Right atrium auricular region (tissue), 2 donors: ENCODE results near the gene INO80E. TPM values are rescaled to one million over a fixed set of nuclear protein-coding genes. Genes with fewer than 3 reads are reported as not detected.

ENCODE experiments used
- DNase-seq: peaks from one replicate; pipeline ENCODE4 v3.0.0-alpha.2; 2019; ENCODE audit warnings: low spot score
- H3K27ac ChIP-seq, 2 donors: fragments of 200-600 bp; sonication (generic); 1 replicate in 1 of 2; 2 replicates in 1 of 2; pipeline ENCODE4 v1.5.1; 2016 to 2019
- H3K27me3 ChIP-seq, 2 donors: fragments of 200-600 bp; sonication (generic); one replicate each; pipeline versions ENCODE4 v1.5.1 to v1.6.0; 2017 to 2019
- H3K36me3 ChIP-seq: fragments of 200-600 bp; sonication (generic); one replicate; pipeline ENCODE4 v1.5.1; 2016
- H3K4me1 ChIP-seq, 2 donors: fragments of 200-600 bp; sonication (generic); one replicate each; pipeline versions ENCODE4 v1.5.1 to v1.6.0; 2017 to 2019
- H3K4me3 ChIP-seq, 2 donors: fragments of 200-600 bp; sonication (generic); 1 replicate in 1 of 2; 2 replicates in 1 of 2; pipeline ENCODE4 v1.5.1; 2017 to 2019; ENCODE audit warnings: mild to moderate bottlenecking in 1 of 2, moderate library complexity in 1 of 2
- H3K9me3 ChIP-seq, 2 donors: fragments of 200-600 bp; sonication (generic); one replicate each; pipeline ENCODE4 v1.5.1; 2019
- CTCF ChIP-seq, 2 donors: fragments of 200-600 bp; sonication (generic); IDR thresholded peaks; one replicate each; pipeline ENCODE4 v1.5.1; 2019; ENCODE audit warnings: antibody characterized with exemption in 2 of 2
- total RNA-seq, 2 donors: library from RNA; depleted of rRNA; stranded (reverse); fragments of >200 nt; gene quantifications; one replicate each; pipeline ENCODE4 v1.1.0, GENCODE V29; 2016

INO80E gene
- 100 to 1,000 TPM in 1 of 2 donors, 10 to 100 TPM in 1; 33.4 to 117 TPM for total RNA-seq

- peaks cover 0 to 24% of the 10 kb centered on the region in 2 donors for H3K4me1 ChIP-seq
Measured at GRCh38 chr16:29995911-29996765, at the start of gene INO80E. INO80E (plus strand) TSS chr16:29996241; CDS start chr16:29996311, 70 bp downstream.

GRCh38 chr16:29947897-29948296 is 48.1 kb upstream of the INO80E start:
- H3K27ac ChIP-seq, result no peak overlapping the region
- no peak for DNase-seq
- no peaks in the 10 kb centered on the region for H3K9me3 ChIP-seq
- no peak for TF ChIP-seq CTCF (IDR thresholded peaks at IDR 0.05)
- no peaks in the 10 kb centered on the region for H3K36me3 ChIP-seq
- H3K4me3 ChIP-seq, result no peak overlapping the region
- no peaks in the 10 kb centered on the region for H3K27me3 ChIP-seq
- peaks cover 0 to 14% of the 10 kb centered on the region in 2 donors for H3K4me1 ChIP-seq

More at GRCh38 chr16:29995911-29996765, at the start of gene INO80E:
- Histone ChIP-seq H3K27ac (peak within 1 kb of the TSS; percentile 91 to 93), H3K4me3 (peak within 1 kb of the TSS; percentile 58 to 76), H3K36me3 (peaks cover 23% of the 10 kb centered on the region), H3K9me3 (no peaks in the 10 kb centered on the region), H3K27me3 (no peaks in the 10 kb centered on the region)
- DNase-seq, result peak; percentile 98
- no peak for TF ChIP-seq CTCF (IDR thresholded peaks at IDR 0.05)

GRCh38 chr16:29950806-29951461 is 45.1 kb upstream of the INO80E start:
- Histone ChIP-seq H3K27ac (no peak overlapping the region), H3K9me3 (no peaks in the 10 kb centered on the region), H3K27me3 (no peaks in the 10 kb centered on the region), H3K36me3 (no peaks in the 10 kb centered on the region), H3K4me1 (no peaks in the 10 kb centered on the region), H3K4me3 (no peak overlapping the region)
- no peak for TF ChIP-seq CTCF (IDR thresholded peaks at IDR 0.05)
- no peak for DNase-seq

- no peak overlapping the region for H3K27ac ChIP-seq
- no peak overlapping the region for H3K4me3 ChIP-seq
- no peaks in the 10 kb centered on the region for H3K27me3 ChIP-seq
- no peak for DNase-seq
- no peaks in the 10 kb centered on the region for H3K9me3 ChIP-seq
- H3K36me3 ChIP-seq, result no peaks in the 10 kb centered on the region
- H3K4me1 ChIP-seq, result no peaks in the 10 kb centered on the region
- no peak for TF ChIP-seq CTCF (IDR thresholded peaks at IDR 0.05)
Measured at GRCh38 chr16:29951625-29952365, 44.2 kb upstream of the INO80E start.

GRCh38 chr16:29958756-29959155 is 37.3 kb upstream of the INO80E start:
- Histone ChIP-seq H3K4me1 (peaks cover 0 to 18% of the 10 kb centered on the region in 2 donors), H3K9me3 (no peaks in the 10 kb centered on the region), H3K27ac (no peak overlapping the region), H3K27me3 (no peaks in the 10 kb centered on the region), H3K36me3 (no peaks in the 10 kb centered on the region), H3K4me3 (no peak overlapping the region)
- no peak for TF ChIP-seq CTCF (IDR thresholded peaks at IDR 0.05)
- no peak for DNase-seq
